Left cardiac atrium (tissue), 4 donors: ENCODE data around the gene ZWILCH. TPM values are rescaled to one million over a fixed set of nuclear protein-coding genes. Genes with fewer than 3 reads are reported as not detected.
A peak's percentile ranks its signal among the peaks of the same experiment; 100 is the strongest.
"Not testable (repeated sequence)": the region's sequence is repeated elsewhere in the genome, so short reads cannot be mapped to it uniquely, and the experiment has no call there.

Experiments
- ATAC-seq, 2 donors: fragments of 200-7000 bp; cut with Tn5 transposase; one replicate each; pipeline ENCODE4 v1.9.1; 2020; ENCODE audit warnings: mild to moderate bottlenecking in 2 of 2, moderate library complexity in 2 of 2
- DNase-seq: peaks from one replicate; pipeline ENCODE4 v3.0.0-alpha.2; 2020
- intact Hi-C, 2 donors: fragments of 100-400 bp; cut with DNase I; formaldehyde crosslinking; loops; one replicate each; pipeline versions ENCODE4 v1.14.1 to v1.15.1; 2022 to 2023
- long read RNA-seq: library from polyadenylated mRNA; unstranded; transcript quantifications from one replicate; pipeline ENCODE4 v2.0.0, GENCODE V29; 2021
- total RNA-seq, 2 donors: library from RNA; stranded (reverse); fragmentation: NEBNext Ultra II Directional; extraction: Animal tissue kit (Norgen Biotek cat#: 25700); gene quantifications; one replicate each; pipeline ENCODE4 v1.2.1, GENCODE V29; 2021
- donor health status: DM: no; HTN: yes; CAD: no.
- donor health status: DM: no; HTN: yes; CAD: no; lungs with severe emphysema.
- donor health status: DM: yes; HTN: yes; CAD: no.
- donor health status: Dilated cardiomyopathy.

Gene ZWILCH
- total RNA-seq: 1 to 10 TPM; 2.3 to 3.5 TPM
- long read RNA-seq, partial matches to known transcripts: 0 of 4 reads
- long read RNA-seq, other reads (novel, unspliced or antisense): 0 of 4 reads

GRCh38 chr15:66504563-66505429 lies at the start of gene ZWILCH, which contains the start of gene RPL4:
TSS of gene ZWILCH (plus strand) at chr15:66505326. CDS start at chr15:66505339, 13 bp downstream.
TSS of gene RPL4 (minus strand) at chr15:66504855. CDS start at chr15:66504790, 65 bp downstream.
- peak; percentile 85 for DNase-seq
- intact Hi-C loops: loop anchor here in 1 of 2 donors (2.0 kb wide), 1 partner anchor 118 kb away; the partner anchor contains the start of gene MAP2K1
- peak; percentile 94 to 96 for ATAC-seq

GRCh38 chr15:66456211-66456610 lies 48.9 kb upstream of the ZWILCH start:
- intact Hi-C loops: no loop called here
- no peak for DNase-seq
- no peak for ATAC-seq

GRCh38 chr15:66459818-66460615 lies 45.1 kb upstream of the ZWILCH start:
- intact Hi-C loops: no loop called here
- no peak for DNase-seq
- no peak for ATAC-seq

GRCh38 chr15:66461294-66461693 lies 43.8 kb upstream of the ZWILCH start:
- intact Hi-C loops, DNase-seq, ATAC-seq: not testable (repeated sequence)

GRCh38 chr15:66461917-66462316 lies 43.2 kb upstream of the ZWILCH start:
- intact Hi-C loops: no loop called here
- no peak for ATAC-seq

GRCh38 chr15:66462627-66463026 lies 42.5 kb upstream of the ZWILCH start:
- DNase-seq (no peak), ATAC-seq (peak; percentile 44 to 57)
- intact Hi-C loops: no loop called here

More at GRCh38 chr15:66461917-66462316, 43.2 kb upstream of the ZWILCH start:
- no peak for DNase-seq

GRCh38 chr15:66465294-66465693 lies 39.8 kb upstream of the ZWILCH start:
- not testable (repeated sequence) for DNase-seq, ATAC-seq
- intact Hi-C loops: loop anchor here in 1 of 2 donors (5.0 kb wide), 1 partner anchor 48 kb away; no protein-coding TSS in a partner anchor

GRCh38 chr15:66467162-66468040 lies 37.7 kb upstream of the ZWILCH start:
- not testable (repeated sequence) for ATAC-seq, DNase-seq
- intact Hi-C loops: loop anchor here in 1 of 2 donors (5.0 kb wide), 1 partner anchor 50 kb away; no protein-coding TSS in a partner anchor

GRCh38 chr15:66470825-66471224 lies 34.3 kb upstream of the ZWILCH start:
- ATAC-seq, DNase-seq, intact Hi-C loops: not testable (repeated sequence)

GRCh38 chr15:66472176-66472999 lies 32.7 kb upstream of the ZWILCH start:
- peak; percentile 61 to 65 for ATAC-seq

GRCh38 chr15:66474135-66474534 lies 31.0 kb upstream of the ZWILCH start:
- DNase-seq (no peak), ATAC-seq (no peak)
- intact Hi-C loops: no loop called here

More at GRCh38 chr15:66472176-66472999, 32.7 kb upstream of the ZWILCH start:
- intact Hi-C loops: no loop called here
- DNase-seq: no peak

- intact Hi-C loops: no loop called here
- DNase-seq: no peak
- ATAC-seq: no peak
Measured at GRCh38 chr15:66474963-66475362, 30.2 kb upstream of the ZWILCH start.

GRCh38 chr15:66476535-66476934 lies 28.6 kb upstream of the ZWILCH start:
- ATAC-seq: no peak

GRCh38 chr15:66477011-66477410 lies 28.1 kb upstream of the ZWILCH start:
- DNase-seq (no peak), ATAC-seq (no peak)
- intact Hi-C loops: no loop called here

More at GRCh38 chr15:66476535-66476934, 28.6 kb upstream of the ZWILCH start:
- no peak for DNase-seq
- intact Hi-C loops: no loop called here

GRCh38 chr15:66480267-66480666 lies 24.9 kb upstream of the ZWILCH start:
- ATAC-seq (no peak), DNase-seq (no peak)
- intact Hi-C loops: no loop called here

GRCh38 chr15:66481107-66481856 lies 23.8 kb upstream of the ZWILCH start:
- ATAC-seq (no peak), DNase-seq (no peak)
- intact Hi-C loops: no loop called here

- DNase-seq (no peak), ATAC-seq (peak in 1 of 2 donors; percentile 26)
- intact Hi-C loops: no loop called here
Measured at GRCh38 chr15:66482539-66482938, 22.6 kb upstream of the ZWILCH start.
